Measurements from ENCODE around the gene ACTN2.

- no peak for TF ChIP-seq CTCF (IDR thresholded peaks at IDR 0.05)
- no peak for TF ChIP-seq POLR2A (IDR thresholded peaks at IDR 0.05)
- no peak for TF ChIP-seq POLR2AphosphoS5 (IDR thresholded peaks at IDR 0.05; ENCODE audit: insufficient read depth in 1 of 2, low read depth in 1 of 2)
Measured at GRCh38 chr1:236670060-236670459, 16.2 kb upstream of the ACTN2 start.
